Lower leg skin (tissue), 3 donors: ENCODE data around the gene WDR11.

Experiments used
- POLR2A ChIP-seq, 2 donors: fragments of 450-650 bp; IDR thresholded peaks; one replicate each; pipeline ENCODE4 v1.6.1; 2016 to 2017; ENCODE audit warnings: antibody characterized with exemption in 2 of 2, mild to moderate bottlenecking in 1 of 2, moderate library complexity in 1 of 2
- TF ChIP-seq, protein P1 (sequence below), 3 donors: fragments of 450-650 bp; IDR thresholded peaks; one replicate each; pipeline ENCODE4 v1.5.1; 2016; ENCODE audit warnings: antibody characterized with exemption in 3 of 3, mild to moderate bottlenecking in 3 of 3, moderate library complexity in 2 of 3

DNA sequence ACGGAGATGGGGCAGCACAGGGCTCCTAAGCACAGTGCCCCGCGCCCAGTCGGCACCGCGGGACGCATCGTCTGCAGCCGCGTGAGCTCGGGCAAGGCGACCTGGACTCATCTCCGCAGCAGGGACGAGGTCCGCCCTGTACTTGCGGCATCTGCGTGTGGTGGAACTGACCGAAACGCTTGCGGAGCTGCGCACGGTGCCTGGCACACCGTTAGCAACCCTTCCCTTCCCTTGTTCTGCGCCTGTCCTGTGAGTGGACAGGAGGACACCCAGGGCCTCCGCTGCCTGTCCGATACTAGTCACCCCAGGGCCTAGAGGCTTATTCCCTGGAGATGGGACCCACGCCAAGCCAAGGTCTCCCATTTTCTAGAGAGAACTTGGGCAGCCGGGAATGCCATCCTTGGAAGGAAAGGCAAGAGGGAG lies 98.5 kb downstream of the WDR11 start:
- TF ChIP-seq, protein P1, sequence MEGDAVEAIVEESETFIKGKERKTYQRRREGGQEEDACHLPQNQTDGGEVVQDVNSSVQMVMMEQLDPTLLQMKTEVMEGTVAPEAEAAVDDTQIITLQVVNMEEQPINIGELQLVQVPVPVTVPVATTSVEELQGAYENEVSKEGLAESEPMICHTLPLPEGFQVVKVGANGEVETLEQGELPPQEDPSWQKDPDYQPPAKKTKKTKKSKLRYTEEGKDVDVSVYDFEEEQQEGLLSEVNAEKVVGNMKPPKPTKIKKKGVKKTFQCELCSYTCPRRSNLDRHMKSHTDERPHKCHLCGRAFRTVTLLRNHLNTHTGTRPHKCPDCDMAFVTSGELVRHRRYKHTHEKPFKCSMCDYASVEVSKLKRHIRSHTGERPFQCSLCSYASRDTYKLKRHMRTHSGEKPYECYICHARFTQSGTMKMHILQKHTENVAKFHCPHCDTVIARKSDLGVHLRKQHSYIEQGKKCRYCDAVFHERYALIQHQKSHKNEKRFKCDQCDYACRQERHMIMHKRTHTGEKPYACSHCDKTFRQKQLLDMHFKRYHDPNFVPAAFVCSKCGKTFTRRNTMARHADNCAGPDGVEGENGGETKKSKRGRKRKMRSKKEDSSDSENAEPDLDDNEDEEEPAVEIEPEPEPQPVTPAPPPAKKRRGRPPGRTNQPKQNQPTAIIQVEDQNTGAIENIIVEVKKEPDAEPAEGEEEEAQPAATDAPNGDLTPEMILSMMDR (IDR thresholded peaks at IDR 0.05) = no peak
- no peak for TF ChIP-seq POLR2A (IDR thresholded peaks at IDR 0.05)
